Right atrium auricular region (tissue), 2 donors: ENCODE data around the gene LHX4. TPM values are rescaled to one million over a fixed set of nuclear protein-coding genes. Genes with fewer than 3 reads are reported as not detected.

Source experiments
- DNase-seq: peaks from one replicate; pipeline ENCODE4 v3.0.0-alpha.2; 2019; ENCODE audit warnings: low spot score
- H3K27ac ChIP-seq, 2 donors: fragments of 200-600 bp; sonication (generic); 1 replicate in 1 of 2; 2 replicates in 1 of 2; pipeline ENCODE4 v1.5.1; 2016 to 2019
- H3K27me3 ChIP-seq, 2 donors: fragments of 200-600 bp; sonication (generic); one replicate each; pipeline versions ENCODE4 v1.5.1 to v1.6.0; 2017 to 2019
- H3K36me3 ChIP-seq: fragments of 200-600 bp; sonication (generic); one replicate; pipeline ENCODE4 v1.5.1; 2016
- H3K4me1 ChIP-seq, 2 donors: fragments of 200-600 bp; sonication (generic); one replicate each; pipeline versions ENCODE4 v1.5.1 to v1.6.0; 2017 to 2019
- H3K4me3 ChIP-seq, 2 donors: fragments of 200-600 bp; sonication (generic); 1 replicate in 1 of 2; 2 replicates in 1 of 2; pipeline ENCODE4 v1.5.1; 2017 to 2019; ENCODE audit warnings: mild to moderate bottlenecking in 1 of 2, moderate library complexity in 1 of 2
- H3K9me3 ChIP-seq, 2 donors: fragments of 200-600 bp; sonication (generic); one replicate each; pipeline ENCODE4 v1.5.1; 2019
- total RNA-seq, 2 donors: library from RNA; depleted of rRNA; stranded (reverse); fragments of >200 nt; gene quantifications; one replicate each; pipeline ENCODE4 v1.1.0, GENCODE V29; 2016
- TF ChIP-seq, protein P1 (sequence below), 2 donors: fragments of 200-600 bp; sonication (generic); IDR thresholded peaks; one replicate each; pipeline ENCODE4 v1.5.1; 2019; ENCODE audit warnings: antibody characterized with exemption in 2 of 2

The LHX4 gene
- total RNA-seq, 2 donors from 2014 or later: not detected

DNA sequence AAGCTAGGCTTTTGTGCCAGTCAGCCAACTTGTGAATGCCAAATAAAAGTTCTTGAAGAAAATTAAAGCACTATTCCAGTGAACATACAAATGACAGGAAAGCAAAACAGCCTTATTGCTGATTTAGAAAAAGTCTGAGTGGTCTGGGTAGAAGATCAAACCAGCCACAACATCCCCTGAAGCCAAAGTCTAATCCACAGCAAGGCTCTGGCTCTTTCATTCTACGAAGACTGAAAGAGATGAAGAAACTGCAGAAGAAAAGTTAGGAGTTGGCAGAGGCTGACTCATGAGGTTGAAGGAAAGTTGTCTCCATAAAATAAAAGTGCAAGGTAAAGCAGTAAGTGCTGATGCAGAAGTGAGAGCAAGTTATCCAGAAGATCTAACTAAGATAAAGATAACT lies 65.9 kb downstream of the LHX4 start:
- no peaks in the 10 kb centered on the region for H3K36me3 ChIP-seq
- no peak for DNase-seq
- TF ChIP-seq, protein P1, sequence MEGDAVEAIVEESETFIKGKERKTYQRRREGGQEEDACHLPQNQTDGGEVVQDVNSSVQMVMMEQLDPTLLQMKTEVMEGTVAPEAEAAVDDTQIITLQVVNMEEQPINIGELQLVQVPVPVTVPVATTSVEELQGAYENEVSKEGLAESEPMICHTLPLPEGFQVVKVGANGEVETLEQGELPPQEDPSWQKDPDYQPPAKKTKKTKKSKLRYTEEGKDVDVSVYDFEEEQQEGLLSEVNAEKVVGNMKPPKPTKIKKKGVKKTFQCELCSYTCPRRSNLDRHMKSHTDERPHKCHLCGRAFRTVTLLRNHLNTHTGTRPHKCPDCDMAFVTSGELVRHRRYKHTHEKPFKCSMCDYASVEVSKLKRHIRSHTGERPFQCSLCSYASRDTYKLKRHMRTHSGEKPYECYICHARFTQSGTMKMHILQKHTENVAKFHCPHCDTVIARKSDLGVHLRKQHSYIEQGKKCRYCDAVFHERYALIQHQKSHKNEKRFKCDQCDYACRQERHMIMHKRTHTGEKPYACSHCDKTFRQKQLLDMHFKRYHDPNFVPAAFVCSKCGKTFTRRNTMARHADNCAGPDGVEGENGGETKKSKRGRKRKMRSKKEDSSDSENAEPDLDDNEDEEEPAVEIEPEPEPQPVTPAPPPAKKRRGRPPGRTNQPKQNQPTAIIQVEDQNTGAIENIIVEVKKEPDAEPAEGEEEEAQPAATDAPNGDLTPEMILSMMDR (IDR thresholded peaks at IDR 0.05): no peak
- no peaks in the 10 kb centered on the region for H3K9me3 ChIP-seq
- no peak overlapping the region for H3K4me3 ChIP-seq
- no peaks in the 10 kb centered on the region for H3K4me1 ChIP-seq
- no peak overlapping the region for H3K27ac ChIP-seq
- no peaks in the 10 kb centered on the region for H3K27me3 ChIP-seq

DNA sequence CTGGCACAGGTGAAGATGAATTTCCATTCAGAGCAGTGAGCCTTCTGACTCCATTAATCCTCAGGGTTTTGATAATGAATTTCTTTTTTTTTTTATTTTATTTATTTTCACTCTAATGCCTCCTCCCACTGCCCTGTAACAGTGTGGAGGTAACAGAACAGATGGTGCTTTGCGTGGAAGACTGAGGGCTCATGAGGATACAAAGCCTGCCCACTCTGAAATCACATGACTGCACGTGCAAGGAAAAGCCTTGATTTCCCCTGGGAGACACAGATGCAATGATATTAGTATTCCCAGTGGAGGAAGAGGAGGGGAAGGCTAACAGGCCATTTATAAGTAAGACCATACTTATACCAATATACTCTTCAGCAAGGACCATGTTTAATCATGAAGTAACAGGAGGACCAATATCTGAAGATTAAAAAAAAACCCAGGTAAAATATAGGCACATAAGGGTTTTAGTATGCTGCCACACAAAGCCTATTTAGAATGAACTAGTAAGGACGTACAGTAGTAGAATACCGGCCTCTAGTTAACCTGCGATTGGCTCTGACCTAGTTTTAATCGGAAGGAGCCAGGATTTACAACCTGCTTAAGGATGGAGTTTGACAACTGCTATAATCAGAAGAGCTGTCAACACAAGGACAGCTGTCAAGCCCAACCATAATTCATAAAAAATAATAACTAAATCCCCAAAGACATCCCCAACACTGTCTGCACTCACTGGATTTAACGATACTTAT lies 69.6 kb downstream of the LHX4 start:
- no peak for DNase-seq
- Histone ChIP-seq H3K36me3 (no peaks in the 10 kb centered on the region), H3K4me1 (no peaks in the 10 kb centered on the region), H3K27me3 (no peaks in the 10 kb centered on the region), H3K27ac (no peak overlapping the region), H3K4me3 (no peak overlapping the region), H3K9me3 (no peaks in the 10 kb centered on the region)
- TF ChIP-seq, protein P1 (IDR thresholded peaks at IDR 0.05): no peak

DNA sequence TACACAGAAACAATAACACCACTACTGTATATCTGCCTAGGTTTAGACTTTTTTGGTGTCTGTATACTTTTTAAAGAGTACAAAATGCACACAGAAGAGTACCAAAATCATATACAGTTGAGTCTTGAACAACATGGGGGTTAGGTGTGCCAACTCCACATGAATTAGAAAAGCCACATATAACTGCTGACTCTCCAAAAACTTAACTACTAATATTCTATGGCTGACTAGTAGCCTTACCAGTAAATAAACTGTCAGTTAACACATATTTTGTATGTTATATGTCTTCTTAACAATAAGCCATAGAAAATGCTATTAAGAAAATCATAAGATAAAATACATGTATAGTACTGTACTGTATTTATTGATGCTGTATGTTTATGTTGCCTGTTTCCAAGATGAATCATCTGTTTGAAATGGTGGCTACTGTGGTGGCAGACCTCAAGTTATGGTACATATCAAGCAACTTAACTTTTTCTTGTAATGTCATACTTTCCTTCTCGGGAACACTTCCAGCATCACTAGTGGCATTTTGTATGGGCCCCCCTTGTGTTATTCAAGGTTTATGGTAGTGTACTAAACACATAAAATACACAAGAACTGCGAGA lies 71.2 kb downstream of the LHX4 start:
- no peak for DNase-seq
- Histone ChIP-seq H3K4me3 (no peak overlapping the region), H3K27ac (no peak overlapping the region)

DNA sequence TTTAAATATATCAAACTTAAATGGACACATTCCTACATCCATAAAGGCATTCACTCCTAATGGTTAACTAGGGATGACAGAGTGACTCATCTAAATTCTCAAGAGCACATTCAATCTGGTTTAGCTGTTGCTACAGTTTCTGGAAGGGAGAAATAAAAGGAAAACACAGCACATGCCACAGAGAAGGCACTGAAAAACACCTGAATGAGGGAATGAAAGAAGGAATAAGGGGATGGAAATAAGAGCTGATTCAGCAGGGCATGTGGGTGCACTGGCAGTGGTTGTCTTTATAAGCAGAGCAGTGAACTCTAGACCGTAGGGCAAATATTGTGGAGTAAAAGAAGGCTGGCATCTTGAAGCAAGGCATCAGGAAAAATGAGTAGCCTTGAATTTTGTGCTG lies 79.3 kb downstream of the LHX4 start:
- Histone ChIP-seq H3K36me3 (no peaks in the 10 kb centered on the region), H3K27me3 (no peaks in the 10 kb centered on the region), H3K4me3 (no peak overlapping the region), H3K9me3 (no peaks in the 10 kb centered on the region), H3K27ac (no peak overlapping the region), H3K4me1 (peaks cover 0 to 8% of the 10 kb centered on the region in 2 donors)
- TF ChIP-seq, protein P1 (IDR thresholded peaks at IDR 0.05): no peak
- DNase-seq: no peak

More for the DNA sequence above, 71.2 kb downstream of the LHX4 start:
- TF ChIP-seq, protein P1 (IDR thresholded peaks at IDR 0.05): no peak
- Histone ChIP-seq H3K9me3 (no peaks in the 10 kb centered on the region), H3K27me3 (no peaks in the 10 kb centered on the region), H3K36me3 (no peaks in the 10 kb centered on the region), H3K4me1 (no peaks in the 10 kb centered on the region)

DNA sequence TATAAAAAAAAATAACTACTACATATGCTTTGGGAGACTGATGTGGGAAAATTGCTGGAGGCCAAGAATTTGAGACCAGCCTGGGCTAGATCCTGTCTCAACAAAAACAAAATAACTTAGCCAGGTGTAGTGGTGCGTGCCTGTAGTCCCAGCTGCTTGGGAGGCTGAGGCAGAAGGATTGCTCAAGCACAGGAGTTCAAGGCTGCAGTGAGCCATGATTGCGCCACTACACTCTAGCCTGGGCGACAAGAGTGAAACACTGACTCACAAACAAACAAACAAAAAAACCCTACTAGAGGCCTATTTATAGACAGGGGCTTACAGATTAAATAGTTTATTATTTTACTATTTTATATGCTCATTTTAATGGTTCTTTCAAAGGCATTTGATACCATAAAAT lies 80.0 kb downstream of the LHX4 start:
- DNase-seq: no peak
- Histone ChIP-seq H3K9me3 (no peaks in the 10 kb centered on the region), H3K36me3 (no peaks in the 10 kb centered on the region), H3K27me3 (no peaks in the 10 kb centered on the region), H3K4me1 (peaks cover 0 to 8% of the 10 kb centered on the region in 2 donors), H3K4me3 (no peak overlapping the region), H3K27ac (no peak overlapping the region)
- TF ChIP-seq, protein P1 (IDR thresholded peaks at IDR 0.05): no peak
